ENCODE results near the gene CLINT1. TPM values are rescaled to one million over a fixed set of nuclear protein-coding genes. Genes with fewer than 3 reads are reported as not detected.

Gene CLINT1
- total and polyA plus RNA-seq, 2 of the 4 experiments (the other 2 are of a cell fraction), result 144 to 146 TPM

- TF ChIP-seq USF2 (IDR thresholded peaks at IDR 0.05; ENCODE audit: low read depth, low read length), result no peak
These were observed 110.0 kb downstream of the CLINT1 start (continued) for GRCh38 chr5:157748760-157749461.

Measured in IMR-90 (cell line).